H1 (cell line): ENCODE measurements around the gene SPAG5. TPM values are rescaled to one million over a fixed set of nuclear protein-coding genes. Genes with fewer than 3 reads are reported as not detected.

ENCODE experiments used
- CTCF ChIA-PET: fragments of 300-600 bp; sonication (Branson Sonifier 250); formaldehyde crosslinking; loops from one replicate; lab custom pipeline; 2021; ENCODE audit not compliant: partially characterized antibody; lab: Charles Lee
- POLR2A ChIA-PET: fragments of 300-600 bp; sonication (Branson Sonifier 250); formaldehyde crosslinking; loops from one replicate; lab custom pipeline; 2021; ENCODE audit warnings: inconsistent platforms; ENCODE audit not compliant: partially characterized antibody; lab: Charles Lee
- DNase-seq, 2 experiments: peaks; one replicate each; pipeline versions ENCODE4 v3.0.0 to v3.0.0-alpha.2; 2010 to 2022; ENCODE audit warnings: low spot score in 2 of 2, low read depth in 1 of 2, mixed read lengths in 1 of 2
- FAIRE-seq: peaks from 2 replicates; lab custom pipeline; 2011; peaks lifted over from hg19 to GRCh38; lab: Jason Lieb, UNC
- H2AFZ ChIP-seq: 2 replicates; pipeline ENCODE4 v1.8.1; 2012; ENCODE audit warnings: low read length, inconsistent platforms
- H2AK5ac ChIP-seq: 2 replicates; pipeline ENCODE4 v1.6.1; 2013; ENCODE audit warnings: low read depth, low read length
- H2BK120ac ChIP-seq: replicated peaks from 2 replicates; pipeline ENCODE3; 2013; ENCODE audit warnings: low read depth, low read length, inconsistent platforms
- H2BK12ac ChIP-seq: 2 replicates; pipeline ENCODE4 v1.6.1; 2013; ENCODE audit warnings: low read depth, low read length
- H2BK15ac ChIP-seq: 2 replicates; pipeline ENCODE4 v1.6.1; 2013; ENCODE audit warnings: low read length
- H2BK20ac ChIP-seq: 2 replicates; pipeline ENCODE4 v1.6.1; 2013; ENCODE audit warnings: low read length
- H2BK5ac ChIP-seq: 2 replicates; pipeline ENCODE4 v1.6.1; 2013; ENCODE audit warnings: low read depth, low read length
- H3K14ac ChIP-seq: 2 replicates; pipeline ENCODE4 v1.6.1; 2013; ENCODE audit warnings: inconsistent platforms; ENCODE audit not compliant: insufficient read length
- H3K18ac ChIP-seq: 2 replicates; pipeline ENCODE4 v1.6.1; 2013; ENCODE audit warnings: low read length; ENCODE audit errors: extremely low read depth
- H3K23ac ChIP-seq: 2 replicates; pipeline ENCODE4 v1.6.1; 2013; ENCODE audit warnings: inconsistent platforms; ENCODE audit not compliant: insufficient read length
- H3K23me2 ChIP-seq: 2 replicates; pipeline ENCODE4 v1.6.1; 2013; ENCODE audit warnings: low read depth, low read length
- H3K27ac ChIP-seq: 2 replicates; pipeline ENCODE4 v1.6.1; 2011; ENCODE audit warnings: low read depth, low read length, inconsistent platforms
- H3K27me3 ChIP-seq, 4 experiments: replicated peaks in 1 of 4; 1 replicate in 1 of 4; 2 replicates in 3 of 4; pipeline versions ENCODE4 v1.6.1 to v1.8.1; 2011 to 2013; ENCODE audit warnings: low read length in 3 of 4, mild to moderate bottlenecking in 3 of 4, inconsistent platforms in 2 of 4, mixed read lengths in 2 of 4, moderate library complexity in 1 of 4; ENCODE audit not compliant: control insufficient read depth in 3 of 4, insufficient read depth in 3 of 4; ENCODE audit errors: extremely low read depth in 1 of 4
- H3K36me3 ChIP-seq, 4 experiments: 2 replicates each; pipeline versions ENCODE4 v1.6.1 to v1.8.1; 2011 to 2013; ENCODE audit warnings: mild to moderate bottlenecking in 4 of 4, low read length in 3 of 4, moderate library complexity in 2 of 4, control low read depth in 1 of 4, inconsistent platforms in 1 of 4; ENCODE audit not compliant: insufficient read depth in 4 of 4, control insufficient read depth in 2 of 4
- H3K4ac ChIP-seq: replicated peaks from 2 replicates; pipeline ENCODE3; 2013; ENCODE audit warnings: low read length, low read depth, mixed read lengths, inconsistent platforms; ENCODE audit not compliant: insufficient read length
- H3K4me1 ChIP-seq, 4 experiments: replicated peaks in 1 of 4; 1 replicate in 1 of 4; 2 replicates in 3 of 4; pipeline versions ENCODE4 v1.6.1 to v1.8.1; 2011 to 2013; ENCODE audit warnings: low read length in 3 of 4, inconsistent platforms in 2 of 4, mixed read lengths in 1 of 4; ENCODE audit not compliant: insufficient read depth in 4 of 4, control insufficient read depth in 3 of 4
- H3K4me2 ChIP-seq, 2 experiments: 2 replicates each; pipeline versions ENCODE4 v1.6.1 to v1.8.1; 2011 to 2013; ENCODE audit warnings: low read depth in 2 of 2, low read length in 2 of 2, control low read depth in 1 of 2, inconsistent platforms in 1 of 2, mild to moderate bottlenecking in 1 of 2; ENCODE audit not compliant: insufficient read depth in 1 of 2
- H3K4me3 ChIP-seq, 4 experiments: fragments of 200-600, 300-600 bp in 1 of 4; sonication (generic), shearing (Covaris generic), sonication (Bioruptor Twin) in 1 of 4; 2 replicates each; pipeline versions ENCODE4 v1.5.1 to v1.8.1; 2011 to 2016; ENCODE audit warnings: low read length in 4 of 4, low read depth in 3 of 4, control low read depth in 2 of 4, inconsistent platforms in 2 of 4, mild to moderate bottlenecking in 2 of 4, mixed read lengths in 1 of 4, moderate library complexity in 1 of 4; ENCODE audit not compliant: insufficient read depth in 2 of 4; ENCODE audit errors: extremely low read depth in 1 of 4
- H3K56ac ChIP-seq: replicated peaks from 2 replicates; pipeline ENCODE3; 2013; ENCODE audit warnings: low read depth, mild to moderate bottlenecking, mixed read lengths, low read length, inconsistent platforms; ENCODE audit not compliant: insufficient read length
- H3K79me1 ChIP-seq: 2 replicates; pipeline ENCODE4 v1.6.1; 2013; ENCODE audit warnings: low read depth, low read length, control low read depth
- H3K79me2 ChIP-seq, 2 experiments: 2 replicates each; pipeline versions ENCODE4 v1.6.1 to v1.8.1; 2012 to 2013; ENCODE audit warnings: low read length in 2 of 2, mild to moderate bottlenecking in 2 of 2, inconsistent platforms in 1 of 2; ENCODE audit not compliant: insufficient read depth in 2 of 2, control insufficient read depth in 1 of 2
- H3K9ac ChIP-seq, 4 experiments: replicated peaks in 1 of 4; 1 replicate in 1 of 4; 2 replicates in 3 of 4; pipeline versions ENCODE4 v1.6.1 to v1.8.1; 2011 to 2013; ENCODE audit warnings: low read depth in 3 of 4, low read length in 3 of 4, control low read depth in 2 of 4, mild to moderate bottlenecking in 2 of 4, moderate library complexity in 2 of 4, inconsistent platforms in 1 of 4; ENCODE audit errors: extremely low read depth in 1 of 4
- H3K9me3 ChIP-seq, 2 experiments: 2 replicates each; pipeline versions ENCODE4 v1.6.1 to v1.8.1; 2012 to 2013; ENCODE audit warnings: mild to moderate bottlenecking in 2 of 2, moderate library complexity in 2 of 2, control low read depth in 1 of 2, inconsistent platforms in 1 of 2, low read depth in 1 of 2, low read length in 1 of 2, mixed read lengths in 1 of 2; ENCODE audit not compliant: insufficient read depth in 2 of 2
- H4K20me1 ChIP-seq, 2 experiments: replicated peaks in 1 of 2; 2 replicates each; pipeline versions ENCODE3 to v1.8.1; 2011 to 2013; ENCODE audit warnings: inconsistent platforms in 2 of 2, low read length in 2 of 2, mild to moderate bottlenecking in 1 of 2; ENCODE audit not compliant: insufficient read depth in 2 of 2, control insufficient read depth in 1 of 2
- H4K5ac ChIP-seq: 2 replicates; pipeline ENCODE4 v1.6.1; 2013; ENCODE audit warnings: low read length, low read depth, mixed read lengths, inconsistent platforms; ENCODE audit not compliant: insufficient read length
- H4K8ac ChIP-seq: 2 replicates; pipeline ENCODE4 v1.8.0; 2013; ENCODE audit warnings: mild to moderate bottlenecking, moderate library complexity, low read length, inconsistent platforms; ENCODE audit not compliant: insufficient read depth; ENCODE audit errors: extremely low read depth
- H4K91ac ChIP-seq: replicated peaks from 2 replicates; pipeline ENCODE3; 2013; ENCODE audit warnings: low read length, mixed read lengths, inconsistent platforms; ENCODE audit not compliant: insufficient read length
- RAD21 ChIP-seq, 2 experiments: IDR thresholded peaks in 1 of 2; conservative IDR thresholded peaks in 1 of 2; 2 replicates each; pipeline ENCODE4 v1.6.1; 2011; ENCODE audit warnings: low read depth in 2 of 2, low read length in 2 of 2, improper control_type of control experiment in 1 of 2, inconsistent platforms in 1 of 2, mild to moderate bottlenecking in 1 of 2, moderate library complexity in 1 of 2
- SUZ12 ChIP-seq: fragments of 200-600 bp; sonication (generic); IDR thresholded peaks from 2 replicates; pipeline ENCODE4 v1.6.1; 2012; ENCODE audit warnings: mild to moderate bottlenecking, inconsistent platforms, low read length, moderate library complexity, mixed read lengths
- WGBS, 2 experiments: shearing (Covaris generic) in 1 of 2; methylation state at CpG; one replicate each; pipeline versions ENCODE4 v1.1.6 to v1.1.7; 2013 to 2015; ENCODE audit warnings: low lambda C conversion rate in 2 of 2, mixed read lengths in 2 of 2, inconsistent platforms in 1 of 2, low coverage in 1 of 2, missing lambda C conversion rate in 1 of 2; ENCODE audit not compliant: insufficient replicate concordance in 2 of 2, insufficient coverage in 1 of 2, insufficient read length in 1 of 2; ENCODE audit errors: extremely low coverage in 1 of 2, missing lambda C conversion rate in 1 of 2; 5-methylcytosine and 5-hydroxymethylcytosine counted together
- polyA plus RNA-seq, 7 experiments: library from polyadenylated mRNA; depleted of rRNA in 3 of 7; stranded (reverse) in 5 of 7; unstranded in 2 of 7; fragments of >200 nt in 5 of 7; fragments of 200-250 nt in 2 of 7; gene quantifications; 1 replicate in 5 of 7; 2 replicates in 1 of 7; 4 replicates in 1 of 7; pipeline versions ENCODE4 v1.2.1 to v1.2.3, GENCODE V29; 2011 to 2013; ENCODE audit warnings: missing spikeins in 2 of 7, mixed read lengths in 2 of 7
- total RNA-seq: library from RNA; stranded (reverse); fragmentation: NEBNext Ultra II Directional; extraction: Animal tissue kit (Norgen Biotek cat#: 25700); gene quantifications from 2 replicates; pipeline ENCODE4 v1.2.1, GENCODE V29; 2021

Gene SPAG5
- total and polyA plus RNA-seq, 2 of the 8 experiments (the other 6 are each of a cell fraction or from before 2014, with no cell fraction given): 57.1 to 129 TPM

GRCh38 chr17:28534740-28535375 is 64.0 kb downstream of the SPAG5 start:
- H3K23ac ChIP-seq: no peak overlapping the region
- no peak overlapping the region for H2BK12ac ChIP-seq
- 0 out of 2 replicates have a peak overlapping the region, but pooled peaks have one; percentile 61 for H2BK20ac ChIP-seq
- H3K9ac ChIP-seq: no peak overlapping the region
- FAIRE-seq (no peak), DNase-seq (no peak)
- no peaks in the 10 kb centered on the region for H3K79me2 ChIP-seq
- TF ChIP-seq RAD21 (IDR thresholded peaks at IDR 0.05 in 1 of 2, conservative IDR thresholded peaks at IDR 0.05 in 1 of 2; ENCODE audit: low read depth in 2 of 2, low read length in 2 of 2) (0 out of 4 replicates have a peak, but pooled peaks of 1 of the 2 experiments have one; percentile 12), SUZ12 (no peak)
- no peak overlapping the region for H2BK5ac ChIP-seq
- peak overlapping the region; percentile 55 for H4K91ac ChIP-seq
- no peak overlapping the region for H2AFZ ChIP-seq
- H3K27me3 ChIP-seq: no peaks in the 10 kb centered on the region
- no peak overlapping the region for H2BK120ac ChIP-seq
- H3K4me3 ChIP-seq: no peak overlapping the region
- H3K14ac ChIP-seq: no peak overlapping the region
- H3K36me3 ChIP-seq: no peaks in the 10 kb centered on the region
- CTCF ChIA-PET: interaction anchor here (0.6 to 18.4 kb wide), 13 partner anchors 9 to 121 kb away, joined by 3 to 547 read pairs (median 4); partner anchors contain the start of gene FOXN1
- no peak overlapping the region for H4K8ac ChIP-seq
- H4K5ac ChIP-seq: no peak overlapping the region
- H4K20me1 ChIP-seq: no peaks in the 10 kb centered on the region
- H3K4me1 ChIP-seq: peaks cover 0 to 5% (median 0%) of the 10 kb centered on the region in 4 experiments; a peak in 2 of 7 replicates
- H3K4ac ChIP-seq: no peak overlapping the region
- H2AK5ac ChIP-seq: no peak overlapping the region
- no peaks in the 10 kb centered on the region for H3K79me1 ChIP-seq
- POLR2A ChIA-PET: interaction anchor here (0.7 to 1.3 kb wide), 3 partner anchors 10 to 42 kb away, joined by 3 to 4 read pairs (median 3); no protein-coding TSS in a partner anchor
- no peak overlapping the region for H3K27ac ChIP-seq
- no peak overlapping the region for H3K4me2 ChIP-seq
- H2BK15ac ChIP-seq: no peak overlapping the region; the same call in 1 of the 2 replicates
- H3K18ac ChIP-seq: no peak overlapping the region; the same call in 1 of the 2 replicates
- H3K9me3 ChIP-seq: no peaks in the 10 kb centered on the region
- H3K23me2 ChIP-seq: no peaks in the 10 kb centered on the region
- WGBS, 2 experiments: 93% methylated on average over 6 of the region's 11 CpGs; no CpG with 5 or more reads in 1 of the 2 experiments
- H3K56ac ChIP-seq: no peak overlapping the region
